ENCODE results near the gene MYBBP1A.
A peak's percentile ranks its signal among the peaks of the same experiment; 100 is the strongest.

MYBBP1A gene

DNA sequence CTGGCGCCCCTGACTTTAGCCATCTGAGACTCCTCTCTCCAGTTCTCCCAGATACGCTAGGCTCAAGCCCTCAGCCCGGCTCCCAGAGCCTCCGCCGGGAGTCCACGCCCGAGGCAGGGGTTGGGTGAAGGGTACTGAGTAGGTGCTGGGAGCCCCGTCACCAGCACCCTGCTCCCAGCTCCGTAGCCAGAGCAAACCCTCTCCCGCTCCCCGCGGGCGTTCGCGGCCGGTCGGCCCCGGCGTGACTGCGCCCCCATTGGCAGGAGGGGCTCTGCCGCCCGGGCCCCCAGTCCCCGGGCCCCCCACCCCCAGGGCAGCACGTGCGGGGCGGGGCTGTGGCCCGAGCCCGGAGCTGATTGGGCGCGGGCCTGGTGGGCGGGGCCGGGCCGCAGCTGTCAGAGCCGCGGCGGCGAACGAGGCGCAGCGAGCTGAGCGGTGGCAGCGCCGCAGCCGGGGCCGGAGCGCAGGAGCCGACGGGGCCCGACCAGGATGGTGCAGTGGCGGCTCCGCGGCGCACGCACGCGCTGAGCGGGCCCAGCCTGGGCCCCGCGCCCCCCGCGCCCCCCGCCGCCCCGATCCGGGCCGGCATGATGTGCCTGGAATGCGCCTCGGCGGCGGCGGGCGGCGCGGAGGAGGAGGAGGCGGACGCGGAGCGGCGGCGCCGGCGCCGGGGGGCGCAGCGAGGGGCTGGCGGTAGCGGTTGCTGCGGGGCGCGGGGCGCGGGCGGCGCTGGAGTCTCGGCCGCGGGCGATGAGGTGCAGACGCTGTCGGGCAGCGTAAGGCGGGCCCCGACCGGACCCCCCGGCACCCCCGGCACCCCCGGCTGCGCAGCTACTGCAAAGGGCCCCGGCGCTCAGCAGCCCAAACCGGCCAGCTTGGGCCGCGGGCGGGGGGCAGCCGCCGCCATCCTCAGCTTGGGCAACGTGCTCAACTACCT is 56.5 kb downstream of the MYBBP1A start, which contains the start of gene SPNS2:
Gene SPNS2 (plus strand): TSS at position 421 of the 937 bp plus-strand sequence. CDS start 167 bp downstream, at position 588.
- peak; percentile 61 to 77 for DNase-seq

DNA sequence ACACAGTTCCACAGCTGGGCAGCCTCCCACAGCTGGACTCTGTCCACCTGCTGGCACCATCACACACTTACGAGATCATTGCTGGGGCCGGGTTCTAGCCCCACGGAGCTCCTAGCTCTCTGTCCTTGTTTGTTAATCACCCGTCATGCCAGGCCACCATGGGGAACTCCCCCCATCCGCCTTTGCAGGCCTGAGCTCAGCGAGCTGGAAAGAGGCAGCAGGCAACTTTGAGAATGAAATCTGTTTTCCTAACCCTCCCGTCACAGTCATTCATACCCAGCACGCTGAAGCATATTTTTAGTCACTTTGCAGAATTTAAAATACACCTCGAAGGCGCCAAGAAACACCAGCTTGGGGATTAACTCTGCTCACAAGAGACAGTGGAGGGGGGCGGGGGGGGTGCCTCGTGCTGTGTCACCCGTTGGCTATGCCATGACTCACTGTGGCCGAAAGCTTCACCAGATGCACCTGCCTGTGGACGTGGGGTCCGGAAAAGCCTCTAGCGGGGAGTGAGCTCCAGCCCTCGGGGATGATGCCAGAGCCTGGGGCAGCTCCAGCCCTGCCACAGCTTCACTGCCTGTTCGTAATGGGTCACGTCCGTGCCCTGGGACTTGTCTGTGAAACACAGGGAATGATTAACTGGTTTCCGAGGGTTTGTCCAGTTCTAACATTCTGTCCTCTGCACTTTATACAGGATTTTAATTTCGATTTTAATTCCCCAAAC is 57.9 kb downstream of the MYBBP1A start:
- no peak for DNase-seq

DNA sequence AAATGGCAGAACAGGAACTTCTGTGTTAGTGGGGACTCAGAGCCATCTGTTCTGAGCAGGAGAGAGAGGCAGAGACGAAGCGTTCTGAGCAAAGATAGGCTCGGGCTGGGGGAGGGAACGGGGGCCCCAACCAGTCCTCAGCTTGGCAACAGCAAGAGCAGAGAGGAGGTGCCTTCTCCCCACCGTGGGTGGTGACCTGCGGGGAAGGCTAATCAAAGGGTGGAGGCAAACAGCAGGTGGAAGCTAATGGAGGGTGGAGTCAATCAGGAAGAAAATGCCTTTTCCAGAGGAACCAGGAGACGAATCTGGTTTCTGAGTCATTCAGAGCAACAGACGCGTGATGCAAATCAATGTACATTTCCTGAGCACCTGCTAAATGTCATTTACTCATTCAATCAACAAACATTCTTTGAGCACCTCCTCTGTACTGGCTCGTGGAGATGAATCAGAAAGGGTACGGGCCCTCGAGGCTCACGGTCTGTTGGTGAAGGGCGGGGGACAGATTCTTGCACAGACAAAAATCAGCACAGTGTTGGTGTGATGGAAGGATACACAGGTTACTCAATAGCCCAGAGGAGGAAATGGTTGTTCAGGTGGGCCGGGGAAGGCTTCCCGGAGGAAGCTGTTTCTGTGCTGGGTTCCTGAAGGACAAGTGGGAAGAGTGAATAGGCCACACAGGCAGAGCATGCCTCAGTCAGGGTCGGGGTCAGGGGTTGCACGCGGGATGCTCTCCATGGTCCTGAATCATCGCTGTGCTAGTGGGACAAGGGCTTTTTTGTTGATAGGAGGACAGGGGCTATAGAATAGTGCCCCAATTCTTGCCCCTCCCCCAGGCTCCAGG is 62.2 kb downstream of the MYBBP1A start:
- DNase-seq = peak in 1 of 2 donors; percentile 16

DNA sequence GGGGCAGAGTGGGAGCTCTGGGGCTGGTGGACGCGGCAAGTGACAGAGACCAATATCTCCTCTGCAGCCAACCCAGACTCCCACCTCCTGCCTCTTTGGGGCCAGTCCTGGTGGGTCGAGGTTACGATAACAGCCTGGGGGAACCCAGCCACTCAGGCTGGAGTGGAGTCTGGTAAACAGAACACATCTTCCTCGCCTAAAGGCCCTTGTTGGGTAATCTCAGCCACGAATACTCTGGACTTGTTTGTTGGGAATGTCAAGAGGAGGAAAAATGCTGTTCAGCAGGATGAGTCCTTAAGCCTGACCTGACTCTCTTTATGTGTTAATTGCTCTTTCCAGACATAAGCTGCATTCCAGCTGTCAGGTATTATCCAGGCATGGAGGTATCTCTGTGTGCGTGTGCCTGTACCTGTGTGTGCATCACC is 64.5 kb downstream of the MYBBP1A start:
- DNase-seq = no peak

DNA sequence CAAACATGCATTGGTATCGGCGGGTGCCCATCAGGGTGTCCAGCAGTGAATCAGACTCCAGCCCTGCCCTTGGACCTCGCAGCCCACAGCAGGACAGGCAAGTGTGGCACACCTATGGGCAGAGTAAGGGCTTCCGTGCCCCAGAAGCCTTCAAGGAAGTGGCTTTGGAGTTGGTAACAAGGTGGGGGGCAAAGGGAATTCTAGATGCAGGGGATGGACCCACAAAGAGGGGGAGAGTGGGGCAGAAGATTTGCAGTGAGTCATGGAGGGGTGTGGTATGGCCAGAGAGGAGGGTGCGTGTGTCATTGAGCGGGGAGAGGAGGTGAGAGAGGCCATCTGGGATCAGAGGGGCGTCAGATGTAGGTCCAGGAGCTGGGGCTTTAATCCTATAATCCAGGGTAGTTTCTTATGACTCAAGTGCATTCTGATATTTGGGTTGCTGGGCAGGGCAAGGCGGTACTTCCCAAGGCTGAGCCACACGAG is 65.0 kb downstream of the MYBBP1A start:
- DNase-seq = no peak

DNA sequence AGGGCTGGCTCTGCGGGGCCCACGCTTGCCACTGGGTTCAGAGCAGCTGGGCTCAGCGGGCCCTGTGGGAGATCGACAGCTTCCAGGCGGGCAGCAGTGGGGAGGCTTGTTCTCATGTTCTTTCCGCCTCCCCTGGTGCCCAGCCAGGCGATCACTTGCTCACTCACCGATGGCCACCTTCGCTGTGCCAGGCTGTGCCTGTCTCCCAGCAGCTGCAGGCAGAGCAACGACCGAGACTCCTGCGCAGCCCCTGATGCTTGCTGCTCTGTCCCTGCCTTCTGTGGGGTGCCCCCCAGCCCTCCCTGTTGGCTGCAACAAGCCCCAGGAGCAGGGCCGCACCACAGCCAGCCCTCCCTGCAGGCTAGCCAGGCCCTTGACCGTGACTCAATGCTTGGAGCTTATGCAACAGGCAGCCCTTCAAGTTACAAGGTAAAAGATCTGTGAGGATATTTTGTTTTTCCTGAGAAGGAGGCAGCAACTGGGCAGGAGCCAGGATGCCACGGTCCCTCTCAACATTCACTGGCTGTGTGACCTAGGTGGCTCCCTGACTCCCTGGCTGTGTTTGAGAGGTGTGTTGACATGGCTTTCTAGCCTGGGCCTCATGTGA is 66.1 kb downstream of the MYBBP1A start:
- DNase-seq = no peak

Measured in CD4-positive, alpha-beta T cell treated with Interferon alpha-2 for 1 hour (primary cell).